Measurements from ENCODE around the gene ADCK1.

DNA sequence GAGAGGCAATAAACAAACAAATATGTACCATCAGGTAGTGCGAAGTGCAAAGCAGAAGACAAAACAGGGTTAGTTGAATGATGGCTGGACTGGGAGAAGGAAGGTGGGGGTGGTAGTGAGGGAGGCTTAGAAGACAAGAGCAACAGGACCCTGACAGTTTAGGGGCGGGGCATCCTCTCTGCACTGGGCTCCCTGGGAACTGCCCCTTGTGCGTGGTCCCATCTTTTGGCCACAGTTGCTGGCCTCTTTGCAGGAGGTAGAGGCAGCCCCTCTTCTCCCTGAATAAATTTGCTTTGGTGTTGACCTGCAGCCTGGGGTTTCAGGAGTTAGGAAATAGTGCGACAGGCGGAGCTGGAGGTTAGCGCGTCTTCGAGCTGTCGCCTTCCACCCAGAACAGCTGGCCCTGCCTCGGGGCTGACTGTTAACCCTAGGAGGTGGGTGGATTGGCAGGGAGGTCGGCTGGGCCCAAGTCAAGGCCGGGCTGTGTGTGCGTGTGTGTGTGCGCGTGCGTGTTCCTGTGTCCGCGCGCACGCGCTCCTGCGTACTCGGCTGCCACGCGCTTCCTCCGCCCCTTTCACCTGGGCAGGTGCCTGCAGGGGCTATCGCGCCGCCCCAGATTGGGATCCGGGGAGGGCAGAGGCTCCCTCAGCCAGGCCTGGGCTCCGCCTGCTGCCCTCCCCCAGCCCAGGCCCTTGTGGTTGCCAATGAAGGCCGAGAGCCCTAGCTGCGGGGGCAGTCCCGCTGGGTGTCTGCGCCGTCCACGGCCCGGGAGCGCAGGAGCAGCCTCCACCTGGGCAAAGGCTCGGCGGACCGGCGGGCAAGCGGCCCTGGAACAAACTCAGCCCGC lies 180.8 kb downstream of the ADCK1 start:
- TF ChIP-seq, protein P1, sequence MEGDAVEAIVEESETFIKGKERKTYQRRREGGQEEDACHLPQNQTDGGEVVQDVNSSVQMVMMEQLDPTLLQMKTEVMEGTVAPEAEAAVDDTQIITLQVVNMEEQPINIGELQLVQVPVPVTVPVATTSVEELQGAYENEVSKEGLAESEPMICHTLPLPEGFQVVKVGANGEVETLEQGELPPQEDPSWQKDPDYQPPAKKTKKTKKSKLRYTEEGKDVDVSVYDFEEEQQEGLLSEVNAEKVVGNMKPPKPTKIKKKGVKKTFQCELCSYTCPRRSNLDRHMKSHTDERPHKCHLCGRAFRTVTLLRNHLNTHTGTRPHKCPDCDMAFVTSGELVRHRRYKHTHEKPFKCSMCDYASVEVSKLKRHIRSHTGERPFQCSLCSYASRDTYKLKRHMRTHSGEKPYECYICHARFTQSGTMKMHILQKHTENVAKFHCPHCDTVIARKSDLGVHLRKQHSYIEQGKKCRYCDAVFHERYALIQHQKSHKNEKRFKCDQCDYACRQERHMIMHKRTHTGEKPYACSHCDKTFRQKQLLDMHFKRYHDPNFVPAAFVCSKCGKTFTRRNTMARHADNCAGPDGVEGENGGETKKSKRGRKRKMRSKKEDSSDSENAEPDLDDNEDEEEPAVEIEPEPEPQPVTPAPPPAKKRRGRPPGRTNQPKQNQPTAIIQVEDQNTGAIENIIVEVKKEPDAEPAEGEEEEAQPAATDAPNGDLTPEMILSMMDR (IDR thresholded peaks at IDR 0.05): no peak
- TF ChIP-seq, protein P2, sequence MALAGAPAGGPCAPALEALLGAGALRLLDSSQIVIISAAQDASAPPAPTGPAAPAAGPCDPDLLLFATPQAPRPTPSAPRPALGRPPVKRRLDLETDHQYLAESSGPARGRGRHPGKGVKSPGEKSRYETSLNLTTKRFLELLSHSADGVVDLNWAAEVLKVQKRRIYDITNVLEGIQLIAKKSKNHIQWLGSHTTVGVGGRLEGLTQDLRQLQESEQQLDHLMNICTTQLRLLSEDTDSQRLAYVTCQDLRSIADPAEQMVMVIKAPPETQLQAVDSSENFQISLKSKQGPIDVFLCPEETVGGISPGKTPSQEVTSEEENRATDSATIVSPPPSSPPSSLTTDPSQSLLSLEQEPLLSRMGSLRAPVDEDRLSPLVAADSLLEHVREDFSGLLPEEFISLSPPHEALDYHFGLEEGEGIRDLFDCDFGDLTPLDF (CRISPR knock-in tag; IDR thresholded peaks at IDR 0.05): no peak

Measured in WTC11 (cell line).